ENCODE measurements around the gene CERS1. TPM values are rescaled to one million over a fixed set of nuclear protein-coding genes. Genes with fewer than 3 reads are reported as not detected.

The CERS1 gene
- total RNA-seq, 1 experiment from 2014 or later: 11.4 TPM

- ChIA-PET POLR2A (ENCODE audit: low non-redundant PET) (no interaction called here), CTCF (no interaction called here)
- no peaks in the 10 kb centered on the region for H3K9me3 ChIP-seq (ENCODE audit: low read depth, low read length, poor library complexity, severe bottlenecking)
- no peaks in the 10 kb centered on the region for H3K4me1 ChIP-seq (ENCODE audit: insufficient read depth, low read length, poor library complexity, severe bottlenecking)
- intact Hi-C loops (cut with micrococcal nuclease; ENCODE audit: unreplicated experiment): loop anchor here (10.0 kb wide), 1 partner anchor 449 kb away; no protein-coding TSS in a partner anchor
- peaks cover 18% of the 10 kb centered on the region for H3K36me3 ChIP-seq (ENCODE audit: insufficient read depth, low read length, poor library complexity, severe bottlenecking)
- no peak for DNase-seq (ENCODE audit: low spot score)
- H3K27me3 ChIP-seq (replicated peaks; ENCODE audit: insufficient read depth, low read depth, low read length, poor library complexity): no peaks in the 10 kb centered on the region
- no TSS peak for BruUV-seq (replicated peaks)
- TF ChIP-seq CTCF (conservative IDR thresholded peaks at IDR 0.05; ENCODE audit: low read depth, low read length) (no peak), EZH2 (IDR thresholded peaks at IDR 0.05; ENCODE audit: borderline replicate concordance, low read depth, low read length, poor library complexity, severe bottlenecking) (no peak)
- no peak overlapping the region for H3K27ac ChIP-seq (ENCODE audit: low read depth, low read length, poor library complexity, severe bottlenecking)
- H3K4me3 ChIP-seq (ENCODE audit: low read depth, low read length, poor library complexity, severe bottlenecking): no peak overlapping the region
These were observed 17.5 kb upstream of the CERS1 start for GRCh38 chr19:18913466-18913865.

- intact Hi-C loops (cut with micrococcal nuclease; ENCODE audit: unreplicated experiment): loop anchor here (10.0 kb wide), 1 partner anchor 448 kb away; no protein-coding TSS in a partner anchor
- Histone ChIP-seq H3K27ac (ENCODE audit: low read depth, low read length, poor library complexity, severe bottlenecking) (no peak overlapping the region), H3K4me3 (ENCODE audit: low read depth, low read length, poor library complexity, severe bottlenecking) (no peak overlapping the region), H3K9me3 (ENCODE audit: low read depth, low read length, poor library complexity, severe bottlenecking) (no peaks in the 10 kb centered on the region), H3K36me3 (ENCODE audit: insufficient read depth, low read length, poor library complexity, severe bottlenecking) (peaks cover 18% of the 10 kb centered on the region), H3K4me1 (ENCODE audit: insufficient read depth, low read length, poor library complexity, severe bottlenecking) (no peaks in the 10 kb centered on the region), H3K27me3 (replicated peaks; ENCODE audit: insufficient read depth, low read depth, low read length, poor library complexity) (no peaks in the 10 kb centered on the region)
- no TSS peak for BruUV-seq (replicated peaks)
- ChIA-PET CTCF (no interaction called here), POLR2A (ENCODE audit: low non-redundant PET) (no interaction called here)
- no peak for DNase-seq (ENCODE audit: low spot score)
- TF ChIP-seq EZH2 (IDR thresholded peaks at IDR 0.05; ENCODE audit: borderline replicate concordance, low read depth, low read length, poor library complexity, severe bottlenecking) (no peak), CTCF (conservative IDR thresholded peaks at IDR 0.05; ENCODE audit: low read depth, low read length) (no peak)
These were observed 17.0 kb upstream of the CERS1 start for GRCh38 chr19:18912933-18913332.

- TF ChIP-seq EZH2 (IDR thresholded peaks at IDR 0.05; ENCODE audit: borderline replicate concordance, low read depth, low read length, poor library complexity, severe bottlenecking) (no peak), CTCF (conservative IDR thresholded peaks at IDR 0.05; ENCODE audit: low read depth, low read length) (no peak)
- DNase-seq (ENCODE audit: low spot score): no peak
- no peaks in the 10 kb centered on the region for H3K27me3 ChIP-seq (replicated peaks; ENCODE audit: insufficient read depth, low read depth, low read length, poor library complexity)
- no peak overlapping the region for H3K27ac ChIP-seq (ENCODE audit: low read depth, low read length, poor library complexity, severe bottlenecking)
- intact Hi-C loops (cut with micrococcal nuclease; ENCODE audit: unreplicated experiment): loop anchor here (10.0 kb wide), 1 partner anchor 446 kb away; no protein-coding TSS in a partner anchor
- BruUV-seq (replicated peaks): no TSS peak
- POLR2A ChIA-PET (ENCODE audit: low non-redundant PET): interaction anchor here (0.5 kb wide), 1 partner anchor 30 kb away, joined by 8 read pairs; no protein-coding TSS in a partner anchor
- peaks cover 15% of the 10 kb centered on the region for H3K36me3 ChIP-seq (ENCODE audit: insufficient read depth, low read length, poor library complexity, severe bottlenecking)
- no peak overlapping the region for H3K4me3 ChIP-seq (ENCODE audit: low read depth, low read length, poor library complexity, severe bottlenecking)
- H3K9me3 ChIP-seq (ENCODE audit: low read depth, low read length, poor library complexity, severe bottlenecking): no peaks in the 10 kb centered on the region
- H3K4me1 ChIP-seq (ENCODE audit: insufficient read depth, low read length, poor library complexity, severe bottlenecking): no peaks in the 10 kb centered on the region
- CTCF ChIA-PET: no interaction called here
These were observed 15.0 kb upstream of the CERS1 start for GRCh38 chr19:18910801-18911436.
